IPS-20b (cell line): ENCODE results near the gene CREBBP.

Experiments used
- H3K27ac ChIP-seq: one replicate; pipeline ENCODE4 v1.5.1; 2013; ENCODE audit warnings: low read length
- H3K27me3 ChIP-seq: 2 replicates; pipeline ENCODE4 v1.6.1; 2013; ENCODE audit warnings: mild to moderate bottlenecking, low read length, inconsistent platforms; ENCODE audit not compliant: insufficient read depth
- H3K36me3 ChIP-seq: 2 replicates; pipeline ENCODE4 v1.6.1; 2013; ENCODE audit warnings: low read depth, mild to moderate bottlenecking, inconsistent platforms, low read length, moderate library complexity; ENCODE audit not compliant: insufficient read depth
- H3K4me1 ChIP-seq: 2 replicates; pipeline ENCODE4 v1.6.1; 2013; ENCODE audit warnings: mild to moderate bottlenecking, control low read depth, inconsistent platforms, low read length, moderate library complexity; ENCODE audit not compliant: insufficient read depth
- H3K4me3 ChIP-seq: 2 replicates; pipeline ENCODE4 v1.5.1; 2013; ENCODE audit warnings: mild to moderate bottlenecking, low read length, inconsistent platforms
- H3K9ac ChIP-seq: 2 replicates; pipeline ENCODE4 v1.6.1; 2013; ENCODE audit warnings: low read depth, mild to moderate bottlenecking, inconsistent platforms, low read length, moderate library complexity
- H3K9me3 ChIP-seq: 2 replicates; pipeline ENCODE4 v1.6.1; 2013; ENCODE audit warnings: mild to moderate bottlenecking, low read depth, low read length, inconsistent platforms; ENCODE audit not compliant: insufficient read depth

CREBBP gene

GRCh38 chr16:3783516-3783915 lies 97.0 kb downstream of the CREBBP start:
- Histone ChIP-seq H3K4me3 (no peak overlapping the region), H3K9me3 (no peaks in the 10 kb centered on the region), H3K9ac (no peak overlapping the region), H3K27me3 (no peaks in the 10 kb centered on the region), H3K27ac (no peak overlapping the region), H3K36me3 (peaks cover 58% of the 10 kb centered on the region), H3K4me1 (no peaks in the 10 kb centered on the region)

- no peaks in the 10 kb centered on the region for H3K9me3 ChIP-seq
- peaks cover 67% of the 10 kb centered on the region for H3K36me3 ChIP-seq
- H3K4me3 ChIP-seq = no peak overlapping the region
- H3K27me3 ChIP-seq = no peaks in the 10 kb centered on the region
- H3K4me1 ChIP-seq = no peaks in the 10 kb centered on the region
- H3K9ac ChIP-seq = no peak overlapping the region
- H3K27ac ChIP-seq = no peak overlapping the region
These were observed 97.9 kb downstream of the CREBBP start for GRCh38 chr16:3782566-3782965.

GRCh38 chr16:3781421-3781820 lies 99.1 kb downstream of the CREBBP start:
- H3K4me1 ChIP-seq = no peaks in the 10 kb centered on the region
- H3K9me3 ChIP-seq = no peaks in the 10 kb centered on the region
- no peaks in the 10 kb centered on the region for H3K27me3 ChIP-seq
- no peak overlapping the region for H3K4me3 ChIP-seq
- H3K27ac ChIP-seq = no peak overlapping the region
- H3K9ac ChIP-seq = no peak overlapping the region
- peaks cover 69% of the 10 kb centered on the region for H3K36me3 ChIP-seq

GRCh38 chr16:3780570-3780969 lies 99.9 kb downstream of the CREBBP start:
- Histone ChIP-seq H3K9me3 (no peaks in the 10 kb centered on the region), H3K36me3 (peaks cover 74% of the 10 kb centered on the region), H3K9ac (no peak overlapping the region), H3K27me3 (no peaks in the 10 kb centered on the region), H3K4me1 (no peaks in the 10 kb centered on the region), H3K4me3 (no peak overlapping the region), H3K27ac (no peak overlapping the region)

GRCh38 chr16:3776316-3776715 lies 104.2 kb downstream of the CREBBP start:
- Histone ChIP-seq H3K27me3 (no peaks in the 10 kb centered on the region), H3K9me3 (no peaks in the 10 kb centered on the region), H3K4me3 (no peak overlapping the region), H3K27ac (no peak overlapping the region), H3K4me1 (no peaks in the 10 kb centered on the region), H3K9ac (no peak overlapping the region), H3K36me3 (peaks cover 86% of the 10 kb centered on the region)

- Histone ChIP-seq H3K27me3 (no peaks in the 10 kb centered on the region), H3K9ac (no peak overlapping the region), H3K9me3 (no peaks in the 10 kb centered on the region), H3K4me3 (no peak overlapping the region), H3K4me1 (no peaks in the 10 kb centered on the region), H3K36me3 (peaks cover 86% of the 10 kb centered on the region), H3K27ac (no peak overlapping the region)
These were observed 105.7 kb downstream of the CREBBP start for GRCh38 chr16:3774819-3775218.

GRCh38 chr16:3774156-3774767 lies 106.3 kb downstream of the CREBBP start:
- H3K27me3 ChIP-seq = no peaks in the 10 kb centered on the region
- no peaks in the 10 kb centered on the region for H3K4me1 ChIP-seq
- H3K9ac ChIP-seq = no peak overlapping the region
- H3K27ac ChIP-seq = no peak overlapping the region
- H3K36me3 ChIP-seq = peaks cover 86% of the 10 kb centered on the region
- H3K4me3 ChIP-seq = no peak overlapping the region
- no peaks in the 10 kb centered on the region for H3K9me3 ChIP-seq

- H3K4me3 ChIP-seq = no peak overlapping the region
- no peaks in the 10 kb centered on the region for H3K9me3 ChIP-seq
- H3K27me3 ChIP-seq = no peaks in the 10 kb centered on the region
- H3K9ac ChIP-seq = no peak overlapping the region
- H3K4me1 ChIP-seq = no peaks in the 10 kb centered on the region
- no peak overlapping the region for H3K27ac ChIP-seq
- H3K36me3 ChIP-seq = peaks cover 88% of the 10 kb centered on the region
These were observed 106.8 kb downstream of the CREBBP start for GRCh38 chr16:3773663-3774062.

GRCh38 chr16:3771513-3771912 lies 109.0 kb downstream of the CREBBP start:
- no peaks in the 10 kb centered on the region for H3K9me3 ChIP-seq
- H3K27me3 ChIP-seq = no peaks in the 10 kb centered on the region
- no peak overlapping the region for H3K9ac ChIP-seq
- H3K27ac ChIP-seq = no peak overlapping the region
- no peak overlapping the region for H3K4me3 ChIP-seq
- no peaks in the 10 kb centered on the region for H3K4me1 ChIP-seq
- H3K36me3 ChIP-seq = peaks cover 92% of the 10 kb centered on the region

- Histone ChIP-seq H3K4me3 (no peak overlapping the region), H3K4me1 (no peaks in the 10 kb centered on the region), H3K27ac (no peak overlapping the region), H3K36me3 (peaks cover 92% of the 10 kb centered on the region), H3K9ac (no peak overlapping the region), H3K27me3 (no peaks in the 10 kb centered on the region), H3K9me3 (no peaks in the 10 kb centered on the region)
These were observed 110.0 kb downstream of the CREBBP start for GRCh38 chr16:3770530-3770929.

- no peaks in the 10 kb centered on the region for H3K4me1 ChIP-seq
- no peak overlapping the region for H3K9ac ChIP-seq
- no peak overlapping the region for H3K27ac ChIP-seq
- no peak overlapping the region for H3K4me3 ChIP-seq
- no peaks in the 10 kb centered on the region for H3K27me3 ChIP-seq
- H3K9me3 ChIP-seq = no peaks in the 10 kb centered on the region
- H3K36me3 ChIP-seq = peaks cover 92% of the 10 kb centered on the region
These were observed 110.6 kb downstream of the CREBBP start for GRCh38 chr16:3769942-3770341.

- H3K27me3 ChIP-seq = no peaks in the 10 kb centered on the region
- H3K4me1 ChIP-seq = no peaks in the 10 kb centered on the region
- no peak overlapping the region for H3K27ac ChIP-seq
- peaks cover 91% of the 10 kb centered on the region for H3K36me3 ChIP-seq
- no peak overlapping the region for H3K4me3 ChIP-seq
- H3K9me3 ChIP-seq = no peaks in the 10 kb centered on the region
- H3K9ac ChIP-seq = no peak overlapping the region
These were observed 111.5 kb downstream of the CREBBP start for GRCh38 chr16:3769013-3769412.
